Bone marrow (tissue), 2 donors: ENCODE results near the gene MYL1.

Experiments
- DNase-seq, 2 donors: peaks; one replicate each; lab custom pipeline; 2025; lab: John Stamatoyannopoulos, UW

The MYL1 gene

GRCh38 chr2:210315015-210315788 lies at the start of gene MYL1:
MYL1 (minus strand) TSS chr2:210315174; CDS start chr2:210315042, 132 bp downstream.
- no peak for DNase-seq

GRCh38 chr2:210363876-210364275 lies 48.9 kb upstream of the MYL1 start:
- no peak for DNase-seq

DNA sequence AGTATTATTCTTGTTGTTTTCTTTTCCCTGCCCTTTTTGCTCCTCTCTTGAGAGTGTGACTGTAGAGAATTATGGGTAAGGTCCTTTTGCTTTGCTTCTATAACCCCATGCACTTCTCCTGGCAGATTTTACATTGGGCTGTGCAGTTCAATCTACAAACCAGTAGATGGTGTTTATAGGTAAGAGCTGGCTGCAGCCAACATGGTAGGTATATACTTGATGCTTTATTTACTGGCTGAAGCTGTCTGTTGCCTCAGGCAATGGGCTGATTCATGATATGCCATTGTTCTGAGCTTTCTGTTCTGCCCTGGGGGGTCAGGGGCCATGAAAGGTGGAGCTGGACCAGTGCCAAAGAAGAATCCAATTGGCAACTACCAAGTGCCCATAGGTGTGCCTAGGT lies 48.3 kb upstream of the MYL1 start:
- DNase-seq: no peak

DNA sequence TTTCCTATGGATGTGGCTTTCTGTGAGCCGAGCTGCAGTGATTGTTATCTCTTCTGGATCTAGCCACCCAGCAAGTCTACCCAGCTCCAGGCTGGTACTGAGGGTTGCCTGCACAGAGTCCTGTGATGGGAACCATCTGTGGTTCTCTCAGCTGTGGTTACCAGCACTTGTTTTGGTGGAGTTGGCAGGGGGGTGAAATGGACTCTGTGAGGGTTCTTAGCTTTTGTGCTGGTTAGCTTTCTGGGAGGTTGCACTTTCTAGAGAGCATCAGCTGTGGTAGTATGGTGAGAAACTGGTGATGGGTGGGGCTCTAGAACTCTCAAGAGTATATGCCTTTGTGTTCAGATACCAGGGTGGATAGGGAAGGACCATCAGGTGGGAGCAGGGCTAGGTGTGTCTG lies 45.4 kb upstream of the MYL1 start:
- no peak for DNase-seq

GRCh38 chr2:210356944-210357343 lies 42.0 kb upstream of the MYL1 start:
- no peak for DNase-seq

DNA sequence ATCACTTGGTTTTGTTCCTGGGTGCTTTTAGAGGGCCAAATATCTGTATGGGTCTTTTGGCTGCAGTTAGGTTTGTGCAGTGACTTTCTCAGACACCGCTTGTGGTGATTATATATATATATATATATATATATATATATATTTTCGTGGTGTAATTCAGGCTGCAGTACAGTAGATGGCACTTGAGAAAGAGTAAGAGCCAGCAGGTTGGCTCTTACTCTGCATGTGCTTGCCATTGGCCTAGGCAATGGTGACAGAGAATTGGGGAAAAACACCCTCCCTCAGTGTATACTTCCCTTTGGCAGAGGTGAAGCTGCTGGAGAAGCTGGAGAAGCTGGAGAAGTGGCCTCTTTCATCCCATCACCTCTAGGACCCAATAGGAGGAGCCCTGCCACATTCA lies 22.2 kb upstream of the MYL1 start:
- no peak for DNase-seq

- DNase-seq: no peak
Observed at GRCh38 chr2:210324906-210325305, 9.9 kb upstream of the MYL1 start.

DNA sequence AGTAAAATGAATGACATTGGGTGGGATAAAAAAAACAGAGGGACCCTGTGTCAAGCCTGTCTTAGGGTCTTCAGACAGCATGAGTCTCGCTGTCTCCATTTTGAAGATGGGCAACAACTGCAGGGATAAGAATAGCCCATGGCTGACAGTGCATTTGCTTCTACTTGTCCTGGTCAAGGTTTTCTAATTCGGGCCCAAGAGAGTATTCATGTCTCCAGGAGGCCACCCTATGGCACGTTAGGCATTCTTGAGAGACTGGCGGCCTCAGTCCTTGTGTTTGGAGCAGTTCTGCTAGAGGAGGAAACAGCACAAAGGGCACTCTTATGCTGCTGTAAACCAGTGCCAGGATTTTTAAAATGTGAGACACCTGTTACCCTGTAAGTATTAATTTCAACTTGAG lies 9.5 kb upstream of the MYL1 start:
- DNase-seq: no peak

- no peak for DNase-seq
Observed at GRCh38 chr2:210323003-210323402, 8.0 kb upstream of the MYL1 start.

DNA sequence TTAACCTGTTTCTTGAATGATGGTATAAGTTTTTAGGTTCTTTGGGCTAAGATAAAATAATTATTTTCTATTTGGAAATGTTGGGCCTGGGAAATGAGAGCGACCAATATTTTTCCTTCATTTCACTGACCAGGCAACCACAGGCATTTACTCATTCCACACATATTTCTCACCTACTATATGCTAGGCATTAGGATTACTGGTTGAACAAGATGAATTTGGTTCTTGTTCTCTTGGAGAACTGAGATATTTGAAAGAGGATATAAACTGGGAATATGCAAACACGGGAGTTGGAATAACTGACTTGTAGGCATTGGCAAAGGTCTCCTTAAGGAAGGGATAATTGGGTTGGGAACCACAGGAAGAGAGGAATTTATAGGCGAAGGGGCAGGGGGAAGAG lies 3.9 kb upstream of the MYL1 start:
- DNase-seq: no peak

DNA sequence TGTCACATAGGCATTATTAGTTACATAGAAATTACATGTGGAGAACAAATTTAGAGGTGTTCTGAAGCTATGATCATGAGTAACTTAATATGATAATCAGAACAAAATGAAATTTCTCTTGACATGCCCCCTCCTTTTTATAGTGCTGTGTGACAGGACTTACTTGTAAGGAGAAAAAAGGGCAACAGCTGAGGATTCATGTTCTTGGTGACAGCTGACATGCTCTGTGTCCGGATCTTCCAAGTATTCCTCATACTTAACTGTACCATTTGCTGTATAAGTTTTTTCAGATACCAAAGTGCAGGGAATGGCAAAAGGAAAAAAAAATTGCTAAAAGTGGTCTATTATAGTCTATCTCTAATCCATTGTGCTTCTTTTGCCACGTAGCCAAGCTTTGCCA lies 3.5 kb upstream of the MYL1 start:
- DNase-seq: no peak

GRCh38 chr2:210310550-210310949 lies 4.4 kb downstream of the MYL1 start:
- DNase-seq: no peak

DNA sequence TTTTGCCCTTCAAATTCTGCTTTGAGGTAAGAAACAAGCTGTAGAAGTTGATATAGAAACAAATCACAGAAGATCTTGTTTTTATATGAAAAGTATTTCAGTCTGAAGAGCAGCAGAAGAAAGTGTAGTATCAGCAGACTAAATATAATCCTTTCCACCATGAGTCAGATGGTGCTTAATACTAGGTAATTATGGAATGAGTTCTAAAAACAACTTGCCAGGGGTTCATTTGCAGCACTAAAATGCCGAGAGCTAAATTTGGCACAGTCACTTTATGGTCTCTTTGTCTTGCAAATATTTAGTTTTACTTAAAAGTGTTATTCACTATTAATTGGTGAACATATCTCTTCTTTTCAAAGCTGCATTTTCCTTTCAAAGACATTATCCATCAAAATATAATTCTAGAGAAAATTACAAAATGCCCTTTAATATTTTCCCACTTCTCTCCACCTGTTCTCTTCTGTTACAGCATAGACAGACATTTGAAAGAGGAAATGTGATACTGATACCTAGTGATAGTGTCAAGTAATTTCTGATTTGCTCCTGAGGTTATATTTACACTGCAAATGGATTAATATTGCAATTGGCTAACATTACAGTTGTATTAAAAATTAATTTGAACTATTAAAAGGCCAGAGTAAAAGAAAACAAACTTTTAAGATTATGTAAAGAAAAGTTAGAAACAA lies 5.3 kb downstream of the MYL1 start:
- no peak for DNase-seq

GRCh38 chr2:210303498-210303897 lies 11.5 kb downstream of the MYL1 start:
- no peak for DNase-seq

GRCh38 chr2:210302326-210302725 lies 12.6 kb downstream of the MYL1 start:
- DNase-seq: no peak

- no peak for DNase-seq
Observed at GRCh38 chr2:210299866-210300373, 15.1 kb downstream of the MYL1 start.

GRCh38 chr2:210288408-210288807 lies 26.6 kb downstream of the MYL1 start:
- DNase-seq: no peak

DNA sequence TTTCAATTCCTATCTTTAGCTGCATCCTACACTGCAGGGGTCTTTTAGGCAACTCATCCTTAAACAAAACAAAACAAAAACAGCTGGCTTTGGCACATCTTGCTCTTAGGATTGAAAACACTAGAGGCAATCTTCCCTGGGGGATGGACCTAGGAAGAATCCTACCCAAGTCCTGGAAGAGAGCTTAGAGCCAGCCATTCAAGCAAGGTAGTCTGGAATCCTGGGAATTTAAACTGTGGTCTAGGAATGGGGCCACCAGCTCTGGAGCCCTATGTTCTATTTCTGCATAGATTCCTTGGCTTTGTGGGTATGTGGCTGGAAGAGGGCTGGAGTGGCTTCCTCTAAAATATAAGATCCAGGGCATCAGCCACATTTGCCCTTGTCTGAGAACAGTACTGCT lies 27.7 kb downstream of the MYL1 start:
- no peak for DNase-seq

GRCh38 chr2:210286123-210286680 lies 28.8 kb downstream of the MYL1 start:
- no peak for DNase-seq

GRCh38 chr2:210277133-210277532 lies 37.8 kb downstream of the MYL1 start:
- DNase-seq: no peak

- no peak for DNase-seq
Observed at GRCh38 chr2:210271300-210271699, 43.7 kb downstream of the MYL1 start.

DNA sequence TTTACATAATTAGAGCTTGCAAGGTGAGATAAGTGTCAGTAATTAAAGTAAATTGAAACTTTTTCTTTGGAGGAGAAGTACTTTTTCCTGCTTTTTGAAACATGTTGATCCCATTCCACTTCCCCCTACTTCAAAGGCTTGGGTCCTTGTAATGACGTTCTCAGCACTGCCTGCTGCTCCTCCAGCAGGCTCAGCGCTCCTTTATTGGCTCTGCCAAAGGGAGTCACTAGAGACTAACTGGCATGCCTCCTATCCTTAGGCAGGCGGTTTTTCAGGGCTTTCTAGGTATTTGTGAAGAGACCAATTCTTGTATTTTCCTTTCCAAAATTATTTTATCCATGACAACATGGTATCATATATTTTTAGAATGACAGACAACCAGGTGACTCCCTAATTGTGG lies 45.8 kb downstream of the MYL1 start:
- DNase-seq: no peak

GRCh38 chr2:210268281-210268680 lies 46.7 kb downstream of the MYL1 start:
- no peak for DNase-seq
